ENCODE measurements around the gene GCFC2. TPM values are rescaled to one million over a fixed set of nuclear protein-coding genes. Genes with fewer than 3 reads are reported as not detected.

Gene GCFC2
- 10 to 100 TPM; 21.5 to 27.0 TPM for total RNA-seq

DNA sequence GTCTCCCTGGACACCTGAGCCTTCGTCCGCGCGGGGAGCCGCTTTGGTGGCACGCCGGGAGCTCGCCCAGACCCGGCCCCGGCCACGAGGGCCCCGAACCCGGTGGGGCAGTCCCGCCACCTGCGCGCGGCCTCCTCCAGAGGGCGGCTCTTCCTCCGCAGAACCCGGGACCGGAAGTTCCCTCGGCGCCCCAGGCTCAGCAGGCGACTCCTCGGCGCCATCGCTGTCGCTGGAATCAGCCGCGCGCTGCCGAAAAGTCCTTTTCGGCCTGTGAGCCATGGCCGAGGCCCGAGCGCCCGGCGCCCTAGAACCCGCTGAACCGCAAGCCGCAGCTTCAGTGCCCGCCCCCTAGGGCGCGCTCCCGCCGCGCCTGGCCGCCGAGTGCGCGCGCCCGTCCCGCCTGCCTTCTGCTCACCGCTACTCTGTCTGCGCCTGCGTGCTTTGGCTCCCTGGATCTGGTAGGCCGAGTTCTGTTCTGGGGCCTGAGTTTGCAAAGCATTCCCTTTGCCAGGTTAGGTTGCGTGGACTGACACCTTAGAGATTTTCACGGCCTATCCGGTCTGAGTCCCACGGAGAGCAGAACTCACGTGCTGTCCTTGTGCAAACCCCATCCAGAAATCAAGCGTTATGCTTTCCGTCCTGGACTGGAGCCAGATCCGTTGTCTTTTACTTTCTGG is at the start of gene GCFC2:
TSS of gene GCFC2 (minus strand) at position 339 of the 677 bp plus-strand sequence. CDS start at position 279, 60 bp downstream.

GRCh38 chr2:75646583-75647425 is 63.9 kb downstream of the GCFC2 start, which contains the start of gene MRPL19:
TSS of gene MRPL19 (plus strand) at chr2:75646783. CDS start at chr2:75646808, 25 bp downstream.

Other genes with a start within 250 kb of the GCFC2 start
- gene EVA1A, start 150.0 kb downstream of the GCFC2 start, total RNA-seq, result under 1 TPM in 1 of 2 experiments, not detected in 1; 0.36 TPM
- gene MRPL19, start 64.1 kb downstream of the GCFC2 start, total RNA-seq, result 10 to 100 TPM; 31.0 to 35.7 TPM

All from activated naive CD4-positive, alpha-beta T cell treated with anti-CD3 and anti-CD28 coated beads, Interleukin-2, amount 10 ng/mL, durations not matched to agents 5 hours and 36 hours (primary cell).